K562 (cell line): ENCODE data around the gene IFITM2. TPM values are rescaled to one million over a fixed set of nuclear protein-coding genes. Genes with fewer than 3 reads are reported as not detected.

ENCODE experiments used
- ATAC-seq: fragments of 200-7000 bp; cut with Tn5 transposase; 3 replicates; pipeline ENCODE4 v1.9.1; 2020; ENCODE audit warnings: moderate library complexity
- BruUV-seq: library from RNA; stranded (reverse); fragments of 400-500 nt; replicated peaks from 2 replicates; lab custom pipeline; 2021; lab: Mats Ljungman, UMichigan
- CTCF ChIA-PET: fragments of 300-600 bp; formaldehyde crosslinking; extraction: SDS; loops from one replicate; lab custom pipeline; 2021; ENCODE audit warnings: low intra/inter-chr PET ratio; lab: Yijun Ruan, JAX
- POLR2A ChIA-PET: fragments of 300-600, 350-650 bp; sonication (Branson Sonifier 250); formaldehyde crosslinking; extraction: SDS; loops from one replicate; lab custom pipeline; 2021; ENCODE audit warnings: antibody characterized with exemption, inconsistent platforms; lab: Yijun Ruan, JAX
- DNase-seq, 4 experiments: peaks; one replicate each; pipeline versions ENCODE4 v3.0.0 to v3.0.0-alpha.2; 2011 to 2018; ENCODE audit warnings: low spot score in 3 of 4, mixed read lengths in 3 of 4; ENCODE audit errors: extremely low read depth in 1 of 4
- FAIRE-seq: peaks from 2 replicates; lab custom pipeline; 2011; peaks lifted over from hg19 to GRCh38; lab: Jason Lieb, UNC
- H2AFZ ChIP-seq: 2 replicates; pipeline ENCODE4 v1.6.0; 2011; ENCODE audit warnings: low read depth, low read length, control low read depth, inconsistent platforms
- H3K27ac ChIP-seq: fragments of 200-600 bp; 3 replicates; pipeline ENCODE4 v1.8.0; 2011; ENCODE audit warnings: low read depth, mild to moderate bottlenecking, control low read depth, inconsistent platforms, low read length, moderate library complexity, mixed read lengths; ENCODE audit errors: extremely low read depth
- H3K27me3 ChIP-seq, 2 experiments: fragments of 300-600 bp in 1 of 2; 2 replicates in 1 of 2; 3 replicates in 1 of 2; pipeline versions ENCODE4 v1.6.0 to v1.8.0; 2011; ENCODE audit warnings: inconsistent platforms in 2 of 2, low read length in 2 of 2, mild to moderate bottlenecking in 1 of 2, mixed read lengths in 1 of 2, moderate library complexity in 1 of 2; ENCODE audit not compliant: control insufficient read depth in 2 of 2, insufficient read depth in 2 of 2
- H3K36me3 ChIP-seq: fragments of 300-600 bp; 3 replicates; pipeline ENCODE4 v1.8.0; 2011; ENCODE audit warnings: mild to moderate bottlenecking, low read length, inconsistent platforms; ENCODE audit not compliant: control insufficient read depth, insufficient read depth
- H3K4me1 ChIP-seq, 2 experiments: fragments of 200-600 bp in 1 of 2; replicated peaks in 1 of 2; 2 replicates in 1 of 2; 3 replicates in 1 of 2; pipeline versions ENCODE4 v1.5.1 to v1.8.0; 2011; ENCODE audit warnings: inconsistent platforms in 2 of 2, low read length in 2 of 2, mild to moderate bottlenecking in 1 of 2, mixed read lengths in 1 of 2, moderate library complexity in 1 of 2; ENCODE audit not compliant: control insufficient read depth in 2 of 2, insufficient read depth in 2 of 2
- H3K4me2 ChIP-seq: 2 replicates; pipeline ENCODE4 v1.6.1; 2011; ENCODE audit warnings: low read length, control low read depth, inconsistent platforms, mixed read lengths; ENCODE audit not compliant: insufficient read depth
- H3K4me3 ChIP-seq: fragments of 200-600 bp; sonication (generic), shearing (Covaris generic); 2 replicates; pipeline ENCODE4 v1.5.1; 2016; ENCODE audit warnings: control low read depth, inconsistent platforms
- H3K79me2 ChIP-seq: fragments of 200-600 bp; 3 replicates; pipeline ENCODE4 v1.8.0; 2011; ENCODE audit warnings: low read length, inconsistent platforms; ENCODE audit not compliant: control insufficient read depth, insufficient read depth
- H3K9ac ChIP-seq, 2 experiments: 2 replicates each; pipeline versions ENCODE4 v1.6.0 to v1.6.1; 2011; ENCODE audit warnings: low read depth in 2 of 2, low read length in 2 of 2, control low read depth in 1 of 2, inconsistent platforms in 1 of 2, mild to moderate bottlenecking in 1 of 2, mixed read lengths in 1 of 2; ENCODE audit not compliant: insufficient read depth in 1 of 2
- H3K9me1 ChIP-seq: one replicate; pipeline ENCODE4 v1.6.0; 2011; ENCODE audit warnings: inconsistent platforms, mild to moderate bottlenecking, low read length, moderate library complexity; ENCODE audit not compliant: control insufficient read depth, insufficient read depth
- H3K9me3 ChIP-seq: replicated peaks from 2 replicates; pipeline ENCODE4 v1.5.1; 2011; ENCODE audit warnings: low read depth, low read length, inconsistent platforms; ENCODE audit not compliant: control insufficient read depth, insufficient read depth
- H4K20me1 ChIP-seq: replicated peaks from 2 replicates; pipeline ENCODE4 v1.6.1; 2011; ENCODE audit warnings: low read length, inconsistent platforms, mixed read lengths; ENCODE audit not compliant: control insufficient read depth, insufficient read depth
- CBX1 ChIP-seq: sonication (generic); IDR thresholded peaks from 2 replicates; pipeline ENCODE4 v1.6.1; 2016; ENCODE audit warnings: antibody characterized with exemption, low read depth, mild to moderate bottlenecking
- ESRRA ChIP-seq: fragments of 450-650 bp; IDR thresholded peaks from 2 replicates; pipeline ENCODE4 v1.6.1; 2014; ENCODE audit warnings: low read depth, mild to moderate bottlenecking, moderate library complexity, borderline replicate concordance
- MITF ChIP-seq: IDR thresholded peaks from 2 replicates; pipeline ENCODE4 v1.6.1; 2014; ENCODE audit warnings: antibody characterized with exemption
- NCOR1 ChIP-seq: fragments of 450-650 bp; IDR thresholded peaks from 2 replicates; pipeline ENCODE4 v1.6.1; 2016; ENCODE audit warnings: mild to moderate bottlenecking, moderate library complexity
- NFXL1 ChIP-seq: fragments of 450-650 bp; formaldehyde crosslinking; IDR thresholded peaks from 2 replicates; pipeline ENCODE4 v1.4.0; 2021; ENCODE audit warnings: mild to moderate bottlenecking
- PHTF2 ChIP-seq: fragments of 250-450 bp; sonication (Bioruptor Pico); IDR thresholded peaks from 2 replicates; pipeline ENCODE4 v1.5.0; 2021; ENCODE audit warnings: mild to moderate bottlenecking
- POLR2H ChIP-seq: IDR thresholded peaks from 2 replicates; pipeline ENCODE4 v1.6.1; 2016; ENCODE audit warnings: missing genetic modification characterization, low read depth, mild to moderate bottlenecking, control low read depth, missing compliant biosample characterization, moderate library complexity
- PTRF ChIP-seq: fragments of 450-650 bp; IDR thresholded peaks from 2 replicates; pipeline ENCODE4 v1.6.1; 2016; ENCODE audit warnings: mild to moderate bottlenecking, missing genetic modification characterization, missing compliant biosample characterization
- TAF7 ChIP-seq: fragments of 450-650 bp; IDR thresholded peaks from 2 replicates; pipeline ENCODE4 v1.6.1; 2016; ENCODE audit warnings: missing genetic modification characterization, missing compliant biosample characterization
- TFAP4 ChIP-seq: sonication (generic); formaldehyde crosslinking; IDR thresholded peaks from 2 replicates; pipeline ENCODE4 v1.8.0; 2022; ENCODE audit warnings: missing genetic modification reagents, mild to moderate bottlenecking, moderate library complexity, borderline replicate concordance
- ZNF174 ChIP-seq: fragments of 250-450 bp; sonication (Bioruptor Pico); IDR thresholded peaks from 2 replicates; pipeline ENCODE4 v1.4.0; 2020; ENCODE audit warnings: mild to moderate bottlenecking
- ZNF184 ChIP-seq: sonication (generic); formaldehyde crosslinking; IDR thresholded peaks from 2 replicates; pipeline ENCODE4 v1.5.0; 2020; ENCODE audit warnings: missing genetic modification reagents
- ZNF23 ChIP-seq: fragments of 250-450 bp; sonication (Bioruptor Pico); IDR thresholded peaks from 2 replicates; pipeline ENCODE4 v1.4.0; 2020; ENCODE audit warnings: mild to moderate bottlenecking
- ZNF444 ChIP-seq: fragments of 250-450 bp; sonication (Bioruptor Pico); IDR thresholded peaks from 2 replicates; pipeline ENCODE4 v1.4.0; 2020; ENCODE audit warnings: mild to moderate bottlenecking, moderate library complexity
- ZNF75A ChIP-seq: fragments of 450-650 bp; formaldehyde crosslinking; IDR thresholded peaks from 2 replicates; pipeline ENCODE4 v1.4.0; 2020; ENCODE audit warnings: mild to moderate bottlenecking
- ZSCAN32 ChIP-seq: fragments of 450-650 bp; formaldehyde crosslinking; IDR thresholded peaks from 2 replicates; pipeline ENCODE4 v1.4.0; 2020; ENCODE audit warnings: mild to moderate bottlenecking, moderate library complexity
- WGBS: fragments of 100-300 bp; shearing (Covaris generic); methylation state at CpG from one replicate; pipeline ENCODE4 v1.1.6; 2016; ENCODE audit warnings: low coverage, mixed read lengths; ENCODE audit not compliant: insufficient coverage; ENCODE audit errors: missing lambda C conversion rate; 5-methylcytosine and 5-hydroxymethylcytosine counted together
- in situ Hi-C: fragments of 300-500 bp; cut with MboI; formaldehyde crosslinking; loops from 4 replicates; pipeline ENCODE4 v1.15.0; 2018; ENCODE audit warnings: inconsistent platforms, mixed read lengths
- intact Hi-C: fragments of 100-400 bp; cut with micrococcal nuclease; formaldehyde crosslinking; loops from 2 replicates; pipeline ENCODE4 v1.14.2; 2022
- polyA plus RNA-seq, 8 experiments: library from polyadenylated mRNA; depleted of rRNA in 4 of 8; stranded (reverse) in 5 of 8; unstranded in 3 of 8; fragments of >200 nt; fragmentation: Nextera tagmentation in 2 of 8; fragmentation: Illumina TruSeq in 1 of 8; extraction: Ambion mirVana in 2 of 8; extraction: Trizol in 1 of 8; gene quantifications; 2 replicates each; pipeline versions ENCODE4 v1.2.1 to v1.2.3, GENCODE V29; 2011 to 2014; ENCODE audit warnings: inconsistent platforms in 1 of 8, missing spikeins in 1 of 8
- total RNA-seq, 7 experiments: library from RNA; depleted of rRNA in 6 of 7; stranded (reverse); fragments of >200 nt in 6 of 7; fragmentation: Illumina TruSeq in 2 of 7; extraction: Trizol in 2 of 7; gene quantifications; 2 replicates each; pipeline versions ENCODE4 v1.2.1 to v1.2.3, GENCODE V29; 2011 to 2021; ENCODE audit warnings: low replicate concordance in 1 of 7
- TF ChIP-seq, protein P1 (sequence below): fragments of 250-450 bp; sonication (Bioruptor Pico); IDR thresholded peaks from 2 replicates; pipeline ENCODE4 v1.4.0; 2020; ENCODE audit warnings: mild to moderate bottlenecking, moderate library complexity

Gene IFITM2
- total and polyA plus RNA-seq, 9 of the 15 experiments (the other 6 are each of a cell fraction or from before 2014, with no cell fraction given): 52.8 to 4,872 (median 356) TPM

DNA sequence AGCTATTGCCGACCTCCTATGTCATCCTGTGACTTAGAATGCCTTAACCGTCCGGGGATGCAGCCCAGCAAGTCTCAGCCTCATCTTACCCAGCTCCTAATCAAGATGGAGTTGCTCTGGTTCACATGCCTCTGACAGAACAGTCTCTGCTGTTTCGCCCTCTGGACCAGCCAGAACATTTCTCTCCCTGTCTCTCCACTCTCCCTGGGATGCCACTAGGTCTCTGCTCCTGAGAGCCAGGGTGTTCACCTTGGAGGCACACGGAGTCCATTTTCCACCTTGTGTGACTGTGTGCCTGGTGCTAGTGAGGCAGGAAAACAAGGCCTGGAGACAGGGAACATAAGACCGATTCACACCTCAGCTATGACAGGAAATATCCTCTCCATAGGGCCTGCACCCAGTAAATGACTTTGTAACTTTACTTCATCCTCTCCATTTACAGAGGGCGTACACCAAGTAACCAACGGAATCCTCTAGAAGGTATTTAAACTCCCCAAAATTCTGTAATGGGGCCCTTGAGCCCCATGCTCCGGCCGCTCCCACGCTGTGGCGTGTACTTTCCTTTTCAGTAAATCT lies 44.9 kb downstream of the IFITM2 start:
- CTCF ChIA-PET: no interaction called here
- no TSS peak for BruUV-seq
- Histone ChIP-seq H3K27ac (peak overlapping the region; percentile 98), H3K4me2 (no peak overlapping the region), H3K9ac (peak overlapping the region; percentile 24 to 65; a peak in 2 of 4 replicates), H3K36me3 (no peaks in the 10 kb centered on the region; the same call in 2 of the 3 replicates), H3K4me3 (no peak overlapping the region), H3K4me1 (peaks cover 63 to 68% of the 10 kb centered on the region in 2 experiments), H4K20me1 (no peaks in the 10 kb centered on the region), H3K9me1 (no peaks in the 10 kb centered on the region), H3K9me3 (peaks cover 6% of the 10 kb centered on the region), H3K27me3 (no peaks in the 10 kb centered on the region; a peak in 1 of 5 replicates), H2AFZ (peak overlapping the region; percentile 80), H3K79me2 (peaks cover 8% of the 10 kb centered on the region; the same call in 1 of the 3 replicates)
- intact Hi-C loops (loop anchor here (5.0 kb wide), 1 partner anchor 85 kb away; no protein-coding TSS in a partner anchor), in situ Hi-C loops (loop anchor here (5.0 kb wide), 1 partner anchor 40 kb away; the partner anchor contains the start of gene IFITM1)
- 78% methylated on average over 11 of the region's 12 CpGs for WGBS
- no peak for ATAC-seq
- DNase-seq: no peak
- POLR2A ChIA-PET: interaction anchor here (0.6 to 1.5 kb wide), 3 partner anchors 12 to 136 kb away, joined by 3 to 6 read pairs (median 3); no protein-coding TSS in a partner anchor
- FAIRE-seq: no peak
- TF ChIP-seq TAF7 (tag) (peak; percentile 80), PTRF (tag) (peak; percentile 96), ZNF75A (peak; percentile 68; the same call in 1 of the 2 replicates), ZNF184 (CRISPR knock-in tag) (no peak), NFXL1 (CRISPR knock-in tag) (peak; percentile 93), ESRRA (no peak), MITF (no peak), CBX1 (no peak), ZNF444 (peak; percentile 81; the same call in 1 of the 2 replicates), TFAP4 (CRISPR knock-in tag) (no peak), ZSCAN32 (CRISPR knock-in tag) (peak; percentile 73), NCOR1 (no peak), ZNF174 (CRISPR knock-in tag) (no peak), PHTF2 (CRISPR knock-in tag) (peak; percentile 90), POLR2H (no peak), ZNF23 (peak; percentile 70; the same call in 1 of the 2 replicates)
- TF ChIP-seq, protein P1, sequence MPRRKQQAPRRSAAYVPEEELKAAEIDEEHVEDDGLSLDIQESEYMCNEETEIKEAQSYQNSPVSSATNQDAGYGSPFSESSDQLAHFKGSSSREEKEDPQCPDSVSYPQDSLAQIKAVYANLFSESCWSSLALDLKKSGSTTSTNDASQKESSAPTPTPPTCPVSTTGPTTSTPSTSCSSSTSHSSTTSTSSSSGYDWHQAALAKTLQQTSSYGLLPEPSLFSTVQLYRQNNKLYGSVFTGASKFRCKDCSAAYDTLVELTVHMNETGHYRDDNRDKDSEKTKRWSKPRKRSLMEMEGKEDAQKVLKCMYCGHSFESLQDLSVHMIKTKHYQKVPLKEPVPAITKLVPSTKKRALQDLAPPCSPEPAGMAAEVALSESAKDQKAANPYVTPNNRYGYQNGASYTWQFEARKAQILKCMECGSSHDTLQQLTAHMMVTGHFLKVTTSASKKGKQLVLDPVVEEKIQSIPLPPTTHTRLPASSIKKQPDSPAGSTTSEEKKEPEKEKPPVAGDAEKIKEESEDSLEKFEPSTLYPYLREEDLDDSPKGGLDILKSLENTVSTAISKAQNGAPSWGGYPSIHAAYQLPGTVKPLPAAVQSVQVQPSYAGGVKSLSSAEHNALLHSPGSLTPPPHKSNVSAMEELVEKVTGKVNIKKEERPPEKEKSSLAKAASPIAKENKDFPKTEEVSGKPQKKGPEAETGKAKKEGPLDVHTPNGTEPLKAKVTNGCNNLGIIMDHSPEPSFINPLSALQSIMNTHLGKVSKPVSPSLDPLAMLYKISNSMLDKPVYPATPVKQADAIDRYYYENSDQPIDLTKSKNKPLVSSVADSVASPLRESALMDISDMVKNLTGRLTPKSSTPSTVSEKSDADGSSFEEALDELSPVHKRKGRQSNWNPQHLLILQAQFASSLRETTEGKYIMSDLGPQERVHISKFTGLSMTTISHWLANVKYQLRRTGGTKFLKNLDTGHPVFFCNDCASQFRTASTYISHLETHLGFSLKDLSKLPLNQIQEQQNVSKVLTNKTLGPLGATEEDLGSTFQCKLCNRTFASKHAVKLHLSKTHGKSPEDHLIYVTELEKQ (CRISPR knock-in tag): peak; percentile 95
